Daoy (cell line): ENCODE data around the gene NOTUM. TPM values are rescaled to one million over a fixed set of nuclear protein-coding genes. Genes with fewer than 3 reads are reported as not detected.
"Not testable (repeated sequence)": the region's sequence is repeated elsewhere in the genome, so short reads cannot be mapped to it uniquely, and the experiment has no call there.

Source experiments
- DNase-seq: peaks from one replicate; pipeline ENCODE4 v3.0.0-alpha.2; 2015; ENCODE audit warnings: low read depth
- total RNA-seq: library from RNA; depleted of rRNA; stranded (reverse); fragments of >200 nt; shearing (Covaris generic); gene quantifications from 2 replicates; pipeline ENCODE4 v1.2.3, GENCODE V29; 2014

NOTUM gene
- total RNA-seq, 1 experiment from 2014 or later: 0.11 TPM

- no peak for DNase-seq
Measured at GRCh38 chr17:81957691-81958432, 3.1 kb downstream of the NOTUM start.

- DNase-seq: no peak
Measured at GRCh38 chr17:81956607-81957589, 4.1 kb downstream of the NOTUM start.

- no peak for DNase-seq
Measured at GRCh38 chr17:81955756-81956544, 5.0 kb downstream of the NOTUM start.

- no peak for DNase-seq
Measured at GRCh38 chr17:81955058-81955681, 5.8 kb downstream of the NOTUM start.

- DNase-seq: no peak
Measured at GRCh38 chr17:81954131-81955057, 6.6 kb downstream of the NOTUM start.

GRCh38 chr17:81953443-81953842 is 7.5 kb downstream of the NOTUM start:
- not testable (repeated sequence) for DNase-seq

GRCh38 chr17:81952792-81953228 is 8.2 kb downstream of the NOTUM start:
- no peak for DNase-seq

- DNase-seq: no peak
Measured at GRCh38 chr17:81951785-81952684, 9.0 kb downstream of the NOTUM start.

- DNase-seq: no peak
Measured at GRCh38 chr17:81950501-81950900, 10.5 kb downstream of the NOTUM start.

- DNase-seq: no peak
Measured at GRCh38 chr17:81948635-81949378, 12.2 kb downstream of the NOTUM start.

- no peak for DNase-seq
Measured at GRCh38 chr17:81947189-81947588, 13.8 kb downstream of the NOTUM start, which contains the start of gene MYADML2. TSS of gene MYADML2 (minus strand) at chr17:81947233. CDS start at chr17:81941741, 5,492 bp downstream.

GRCh38 chr17:81944858-81945257 is 16.1 kb downstream of the NOTUM start:
- DNase-seq: no peak

- no peak for DNase-seq
Measured at GRCh38 chr17:81942167-81942553, 18.8 kb downstream of the NOTUM start.

GRCh38 chr17:81941484-81942166 is 19.4 kb downstream of the NOTUM start:
- no peak for DNase-seq

- no peak for DNase-seq
Measured at GRCh38 chr17:81940538-81941483, 20.2 kb downstream of the NOTUM start.

- DNase-seq: no peak
Measured at GRCh38 chr17:81939881-81940385, 21.1 kb downstream of the NOTUM start.
